Measurements from ENCODE around the gene LMNTD1. TPM values are rescaled to one million over a fixed set of nuclear protein-coding genes. Genes with fewer than 3 reads are reported as not detected.
"Not testable (repeated sequence)": the region's sequence is repeated elsewhere in the genome, so short reads cannot be mapped to it uniquely, and the experiment has no call there.

Gene LMNTD1
- total RNA-seq, 2 experiments from 2014 or later, result not detected

DNA sequence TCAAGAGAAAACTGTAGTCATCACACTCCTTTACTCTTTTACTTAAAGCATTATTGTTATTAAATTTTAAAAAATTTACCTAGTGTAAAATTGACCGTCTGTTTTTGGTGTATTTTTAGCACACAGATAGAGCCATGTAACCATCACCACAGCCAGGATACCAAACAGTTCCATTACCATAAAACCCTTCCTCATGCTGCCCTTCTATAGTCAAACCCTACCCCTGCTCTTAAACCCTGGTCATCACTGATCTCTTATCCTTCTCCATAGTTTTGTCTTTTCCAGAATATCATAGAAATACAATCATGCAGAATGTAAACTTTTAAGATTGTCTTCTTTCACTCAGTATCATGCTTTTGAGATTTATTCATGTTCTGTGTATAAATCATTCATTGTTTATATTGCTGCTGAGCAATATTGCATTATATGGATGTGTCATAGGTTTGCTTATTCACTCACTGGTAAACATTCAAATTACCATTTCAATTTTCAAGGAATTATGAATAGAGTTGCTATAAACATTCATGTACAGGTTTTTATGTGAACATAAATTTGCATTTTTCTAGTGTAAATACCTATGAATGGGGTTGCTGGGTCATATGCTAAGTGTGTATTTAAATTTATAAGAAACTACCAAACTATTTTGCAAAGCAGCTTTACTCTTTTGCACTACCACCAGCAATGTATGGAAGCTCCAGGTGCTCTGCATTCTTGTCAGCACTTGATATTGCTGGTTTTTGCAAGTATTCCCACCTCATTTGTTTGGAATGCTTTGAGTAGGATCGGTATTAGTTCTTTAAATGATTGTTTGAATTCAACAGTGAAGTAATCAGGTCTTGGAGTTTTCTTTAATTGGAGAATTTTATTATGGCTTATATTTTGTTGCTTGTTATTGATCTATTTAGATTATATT is 125.5 kb downstream of the LMNTD1 start:
- Mint-ChIP-seq H3K27ac (no peak overlapping the region), H3K4me3 (no peak overlapping the region), H3K4me1 (peaks cover 4% of the 10 kb centered on the region), H3K9me3 (no peaks in the 10 kb centered on the region), H3K36me3 (ENCODE audit: low read depth) (no peaks in the 10 kb centered on the region), H3K27me3 (peaks cover 1% of the 10 kb centered on the region)
- ChIA-PET POLR2A (no interaction called here), CTCF (interaction anchor here (1.9 kb wide), 1 partner anchor 9 kb away, joined by 5 read pairs; no protein-coding TSS in a partner anchor)
- no peak for DNase-seq

DNA sequence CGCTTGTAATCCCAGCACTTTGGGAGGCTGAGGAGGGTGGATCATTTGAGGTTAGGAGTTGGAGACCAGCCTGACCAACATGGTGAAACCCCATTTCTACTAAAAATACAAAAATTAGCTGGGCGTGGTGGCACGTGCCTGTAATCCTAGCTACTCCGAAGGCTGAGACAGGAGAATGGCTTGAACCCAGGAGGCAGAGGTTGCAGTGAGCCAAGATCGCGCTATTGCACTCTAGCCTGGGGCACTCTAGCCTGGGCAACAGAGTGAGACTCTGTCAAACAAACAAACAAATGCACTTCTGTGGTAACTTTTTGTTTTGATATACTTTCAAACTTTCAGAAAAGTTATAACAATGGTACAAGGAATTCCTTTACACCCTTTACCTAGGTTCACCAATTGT is 126.3 kb downstream of the LMNTD1 start:
- H3K4me1 Mint-ChIP-seq; H3K9me3 Mint-ChIP-seq; DNase-seq; H3K4me3 Mint-ChIP-seq; H3K27me3 Mint-ChIP-seq; H3K36me3 Mint-ChIP-seq (ENCODE audit: low read depth); POLR2A ChIA-PET; H3K27ac Mint-ChIP-seq: not testable (repeated sequence)
- CTCF ChIA-PET, result interaction anchor here (0.6 to 1.9 kb wide), 2 partner anchors 9 to 537 kb away, joined by 4 to 5 read pairs; no protein-coding TSS in a partner anchor
